ENCODE results near the gene RNF151.

The RNF151 gene

DNA sequence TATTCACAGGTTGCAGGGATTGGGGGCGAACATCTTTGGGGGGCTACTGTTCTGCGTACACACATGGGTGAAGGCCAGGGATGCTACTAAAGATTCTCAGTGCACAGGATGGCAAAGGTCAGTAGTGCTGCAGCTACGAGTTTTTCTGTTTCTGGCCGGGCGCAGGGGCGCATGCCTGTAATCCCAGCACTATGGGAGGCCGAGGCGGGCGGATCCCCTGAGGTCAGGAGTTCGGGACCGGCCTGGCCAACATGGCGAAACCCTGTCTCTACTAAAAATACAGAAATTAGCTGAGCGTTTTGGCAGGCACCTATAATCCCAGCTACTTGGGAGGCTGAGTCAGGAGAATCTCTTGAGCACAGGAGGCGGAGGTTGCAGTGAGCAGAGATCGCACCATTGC lies 46.9 kb downstream of the RNF151 start:
- 0 out of 2 replicates have a peak, but pooled peaks cover under 1% of the 10 kb centered on the region for H3F3A ChIP-seq (ENCODE audit: insufficient read depth)
- no peak overlapping the region for H3K9ac ChIP-seq (ENCODE audit: low read length)
- no peak overlapping the region for H3K4me2 ChIP-seq (ENCODE audit: low read depth, low read length, poor library complexity, severe bottlenecking)
- H3K79me2 ChIP-seq (ENCODE audit: insufficient read depth, low read length) = peaks cover 8% of the 10 kb centered on the region
- H3K36me3 ChIP-seq (ENCODE audit: low read length) = no peaks in the 10 kb centered on the region
- H3K9me2 ChIP-seq (replicated peaks; ENCODE audit: insufficient read depth, low read length) = no peaks in the 10 kb centered on the region
- no peaks in the 10 kb centered on the region for H3K9me3 ChIP-seq (ENCODE audit: insufficient read depth, low read length)
- H4K20me1 ChIP-seq (ENCODE audit: low read depth, low read length) = no peaks in the 10 kb centered on the region
- TF ChIP-seq, protein P1, sequence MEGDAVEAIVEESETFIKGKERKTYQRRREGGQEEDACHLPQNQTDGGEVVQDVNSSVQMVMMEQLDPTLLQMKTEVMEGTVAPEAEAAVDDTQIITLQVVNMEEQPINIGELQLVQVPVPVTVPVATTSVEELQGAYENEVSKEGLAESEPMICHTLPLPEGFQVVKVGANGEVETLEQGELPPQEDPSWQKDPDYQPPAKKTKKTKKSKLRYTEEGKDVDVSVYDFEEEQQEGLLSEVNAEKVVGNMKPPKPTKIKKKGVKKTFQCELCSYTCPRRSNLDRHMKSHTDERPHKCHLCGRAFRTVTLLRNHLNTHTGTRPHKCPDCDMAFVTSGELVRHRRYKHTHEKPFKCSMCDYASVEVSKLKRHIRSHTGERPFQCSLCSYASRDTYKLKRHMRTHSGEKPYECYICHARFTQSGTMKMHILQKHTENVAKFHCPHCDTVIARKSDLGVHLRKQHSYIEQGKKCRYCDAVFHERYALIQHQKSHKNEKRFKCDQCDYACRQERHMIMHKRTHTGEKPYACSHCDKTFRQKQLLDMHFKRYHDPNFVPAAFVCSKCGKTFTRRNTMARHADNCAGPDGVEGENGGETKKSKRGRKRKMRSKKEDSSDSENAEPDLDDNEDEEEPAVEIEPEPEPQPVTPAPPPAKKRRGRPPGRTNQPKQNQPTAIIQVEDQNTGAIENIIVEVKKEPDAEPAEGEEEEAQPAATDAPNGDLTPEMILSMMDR (IDR thresholded peaks at IDR 0.05; ENCODE audit: insufficient read depth, low read length, poor library complexity, severe bottlenecking) = no peak
- TF ChIP-seq EZH2phosphoT487 (conservative IDR thresholded peaks at IDR 0.05; ENCODE audit: low read length) = no peak
- no peak overlapping the region for H3K27ac ChIP-seq (ENCODE audit: low read depth, low read length)
- H2AFZ ChIP-seq (ENCODE audit: low read depth, low read length, severe bottlenecking) = no peak overlapping the region
- H3K27me3 ChIP-seq (ENCODE audit: low read length) = no peaks in the 10 kb centered on the region
- no peak overlapping the region for H3K4me3 ChIP-seq (ENCODE audit: insufficient read depth, low read length, poor library complexity, severe bottlenecking)

DNA sequence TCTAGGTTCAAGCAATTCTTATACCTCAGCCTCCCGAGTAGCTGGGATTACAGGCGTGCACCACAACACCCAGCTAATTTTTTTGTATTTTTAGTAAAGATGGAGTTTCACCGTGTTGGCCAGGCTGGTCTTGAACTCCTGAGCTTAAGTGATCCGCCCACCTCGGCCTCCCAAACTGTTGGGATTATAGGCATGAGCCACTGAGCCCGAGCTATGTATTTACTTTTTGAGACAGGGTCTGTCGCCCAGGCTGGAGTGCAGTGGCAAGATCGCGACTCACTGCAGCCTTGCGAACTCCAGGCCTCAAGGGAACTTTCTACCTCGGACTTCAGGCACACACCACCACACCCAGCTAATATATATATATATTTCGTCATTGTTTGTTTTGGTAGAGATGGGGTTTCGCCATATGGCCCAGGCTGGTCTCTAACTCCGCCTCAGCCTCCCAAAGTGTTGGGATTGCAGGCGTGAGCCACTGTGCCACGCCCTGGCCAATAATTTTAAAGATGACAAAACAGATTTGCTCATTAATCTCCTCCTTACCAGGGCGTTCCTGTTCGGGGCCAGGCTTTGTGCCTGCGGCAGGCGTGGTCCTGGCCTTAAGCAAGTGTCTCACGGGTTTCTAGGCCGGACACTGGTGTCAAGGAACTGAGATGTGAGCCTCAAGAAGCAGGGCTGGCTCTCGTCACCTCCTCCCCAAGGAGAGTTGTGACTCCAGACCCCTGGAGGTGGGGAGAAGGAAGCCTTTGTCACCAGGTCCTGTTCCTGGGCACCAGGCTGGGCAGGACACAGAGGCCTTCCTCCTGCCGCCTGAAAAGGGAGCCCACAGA lies 48.7 kb downstream of the RNF151 start:
- no peak overlapping the region for H2AFZ ChIP-seq (ENCODE audit: low read depth, low read length, severe bottlenecking)
- H3K4me2 ChIP-seq (ENCODE audit: low read depth, low read length, poor library complexity, severe bottlenecking) = no peak overlapping the region
- H3F3A ChIP-seq (ENCODE audit: insufficient read depth) = no peaks in the 10 kb centered on the region
- TF ChIP-seq EZH2phosphoT487 (conservative IDR thresholded peaks at IDR 0.05; ENCODE audit: low read length) = no peak
- TF ChIP-seq, protein P1 (IDR thresholded peaks at IDR 0.05; ENCODE audit: insufficient read depth, low read length, poor library complexity, severe bottlenecking) = no peak
- no peak overlapping the region for H3K27ac ChIP-seq (ENCODE audit: low read depth, low read length)
- no peaks in the 10 kb centered on the region for H3K9me3 ChIP-seq (ENCODE audit: insufficient read depth, low read length)
- no peaks in the 10 kb centered on the region for H3K27me3 ChIP-seq (ENCODE audit: low read length)
- H3K9ac ChIP-seq (ENCODE audit: low read length) = no peak overlapping the region
- no peaks in the 10 kb centered on the region for H3K36me3 ChIP-seq (ENCODE audit: low read length)
- no peaks in the 10 kb centered on the region for H4K20me1 ChIP-seq (ENCODE audit: low read depth, low read length)
- no peak overlapping the region for H3K4me3 ChIP-seq (ENCODE audit: insufficient read depth, low read length, poor library complexity, severe bottlenecking)
- no peaks in the 10 kb centered on the region; the same call in 1 of the 2 replicates for H3K79me2 ChIP-seq (ENCODE audit: insufficient read depth, low read length)
- H3K9me2 ChIP-seq (replicated peaks; ENCODE audit: insufficient read depth, low read length) = no peaks in the 10 kb centered on the region

DNA sequence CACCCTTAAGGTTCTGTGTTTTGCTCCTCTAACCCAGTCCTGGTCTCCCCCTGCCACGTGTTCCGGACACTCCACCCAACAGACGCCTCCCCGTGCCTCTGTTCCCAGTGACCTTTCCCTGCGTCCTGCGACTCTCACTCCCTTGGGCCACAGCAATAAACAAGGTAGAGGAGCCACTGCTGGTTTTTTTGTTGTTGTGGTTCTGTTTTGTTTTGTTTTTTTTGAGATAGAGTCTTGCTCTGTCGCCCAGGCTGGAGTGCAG lies 49.2 kb downstream of the RNF151 start:
- Histone ChIP-seq H2AFZ (ENCODE audit: low read depth, low read length, severe bottlenecking) (no peak overlapping the region), H3K9me2 (replicated peaks; ENCODE audit: insufficient read depth, low read length) (no peaks in the 10 kb centered on the region), H3K9ac (ENCODE audit: low read length) (no peak overlapping the region), H3K4me3 (ENCODE audit: insufficient read depth, low read length, poor library complexity, severe bottlenecking) (no peak overlapping the region), H4K20me1 (ENCODE audit: low read depth, low read length) (no peaks in the 10 kb centered on the region), H3K27ac (ENCODE audit: low read depth, low read length) (no peak overlapping the region), H3K9me3 (ENCODE audit: insufficient read depth, low read length) (no peaks in the 10 kb centered on the region), H3K36me3 (ENCODE audit: low read length) (no peaks in the 10 kb centered on the region), H3K79me2 (ENCODE audit: insufficient read depth, low read length) (no peaks in the 10 kb centered on the region), H3F3A (ENCODE audit: insufficient read depth) (no peaks in the 10 kb centered on the region), H3K27me3 (ENCODE audit: low read length) (no peaks in the 10 kb centered on the region), H3K4me2 (ENCODE audit: low read depth, low read length, poor library complexity, severe bottlenecking) (no peak overlapping the region)
- TF ChIP-seq, protein P1 (IDR thresholded peaks at IDR 0.05; ENCODE audit: insufficient read depth, low read length, poor library complexity, severe bottlenecking) = no peak
- no peak for TF ChIP-seq EZH2phosphoT487 (conservative IDR thresholded peaks at IDR 0.05; ENCODE audit: low read length)

Measured in SU-DHL-6 (cell line).